ENCODE results near the gene BNIP1.
A peak's percentile ranks its signal among the peaks of the same experiment; 100 is the strongest.

Gene BNIP1

GRCh38 chr5:173165177-173166016 is 21.1 kb downstream of the BNIP1 start:
- no peak for DNase-seq (ENCODE audit: low spot score)

GRCh38 chr5:173172166-173172565 is 27.8 kb downstream of the BNIP1 start:
- no peak for DNase-seq (ENCODE audit: low spot score)

GRCh38 chr5:173175523-173175922 is 31.2 kb downstream of the BNIP1 start:
- no peak for DNase-seq (ENCODE audit: low spot score)

- no peak for DNase-seq (ENCODE audit: low spot score)
These were observed 34.1 kb downstream of the BNIP1 start for GRCh38 chr5:173178369-173178910.

GRCh38 chr5:173180331-173180730 is 36.0 kb downstream of the BNIP1 start:
- no peak for DNase-seq (ENCODE audit: low spot score)

GRCh38 chr5:173187054-173187743 is 42.9 kb downstream of the BNIP1 start:
- DNase-seq (ENCODE audit: low spot score), result peak; percentile 75

GRCh38 chr5:173188280-173188679 is 43.9 kb downstream of the BNIP1 start:
- DNase-seq (ENCODE audit: low spot score), result no peak

GRCh38 chr5:173191015-173191414 is 46.7 kb downstream of the BNIP1 start:
- DNase-seq (ENCODE audit: low spot score), result no peak

GRCh38 chr5:173191561-173191960 is 47.2 kb downstream of the BNIP1 start:
- DNase-seq (ENCODE audit: low spot score), result no peak

GRCh38 chr5:173192561-173192960 is 48.2 kb downstream of the BNIP1 start:
- DNase-seq (ENCODE audit: low spot score), result no peak

GRCh38 chr5:173196133-173196952 is 52.0 kb downstream of the BNIP1 start:
- no peak for DNase-seq (ENCODE audit: low spot score)

GRCh38 chr5:173197375-173197891 is 53.1 kb downstream of the BNIP1 start:
- no peak for DNase-seq (ENCODE audit: low spot score)

GRCh38 chr5:173198049-173198448 is 53.7 kb downstream of the BNIP1 start:
- no peak for DNase-seq (ENCODE audit: low spot score)

GRCh38 chr5:173200356-173200755 is 56.0 kb downstream of the BNIP1 start:
- no peak for DNase-seq (ENCODE audit: low spot score)

GRCh38 chr5:173201636-173202265 is 57.4 kb downstream of the BNIP1 start:
- DNase-seq (ENCODE audit: low spot score), result no peak

GRCh38 chr5:173202266-173202875 is 58.0 kb downstream of the BNIP1 start:
- DNase-seq (ENCODE audit: low spot score), result no peak

- DNase-seq (ENCODE audit: low spot score), result peak; percentile 68
These were observed 60.1 kb downstream of the BNIP1 start for GRCh38 chr5:173204185-173204979.

- DNase-seq (ENCODE audit: low spot score), result no peak
These were observed 61.6 kb downstream of the BNIP1 start for GRCh38 chr5:173205916-173206315.

- no peak for DNase-seq (ENCODE audit: low spot score)
These were observed 64.0 kb downstream of the BNIP1 start for GRCh38 chr5:173208296-173208695.

- DNase-seq (ENCODE audit: low spot score), result no peak
These were observed 66.5 kb downstream of the BNIP1 start for GRCh38 chr5:173210877-173211276.

Measured in NAMALWA (cell line).